ENCODE results near the gene ZFP91.

The ZFP91 gene

DNA sequence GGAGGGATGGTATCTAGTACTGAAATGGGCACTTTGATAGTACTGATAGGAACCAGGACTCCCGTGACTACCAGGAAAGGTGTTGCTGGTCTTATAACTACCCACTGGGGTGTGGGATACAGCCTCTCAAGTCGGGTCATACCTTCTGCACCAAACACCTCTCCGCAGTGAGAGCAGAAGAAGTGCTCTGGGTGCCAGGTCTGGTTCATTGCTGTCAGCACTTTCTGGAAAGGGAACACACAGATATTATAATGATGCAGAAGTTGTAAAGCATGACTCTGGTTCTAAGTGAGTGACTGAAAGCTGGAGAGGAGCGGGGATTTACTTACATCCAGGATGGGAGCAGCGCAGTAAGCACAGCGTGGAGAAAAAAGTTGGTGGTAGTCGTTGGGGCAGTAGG lies 29.2 kb upstream of the ZFP91 start:
- Histone ChIP-seq H3K27me3 (ENCODE audit: insufficient read depth, poor library complexity, severe bottlenecking) (no peaks in the 10 kb centered on the region), H3K4me3 (replicated peaks; ENCODE audit: insufficient read depth, low read length) (no peak overlapping the region), H3K27ac (replicated peaks) (no peak overlapping the region)
- no peak for DNase-seq (ENCODE audit: low read depth in 1 of 2, low spot score in 1 of 2)
- TF ChIP-seq SPI1 (IDR thresholded peaks at IDR 0.05; ENCODE audit: borderline replicate concordance, low read depth) (no peak), GABPA (IDR thresholded peaks at IDR 0.05; ENCODE audit: low read depth) (no peak), POLR2AphosphoS5 (IDR thresholded peaks at IDR 0.05; ENCODE audit: low read depth) (no peak)
- TF ChIP-seq, protein P1, sequence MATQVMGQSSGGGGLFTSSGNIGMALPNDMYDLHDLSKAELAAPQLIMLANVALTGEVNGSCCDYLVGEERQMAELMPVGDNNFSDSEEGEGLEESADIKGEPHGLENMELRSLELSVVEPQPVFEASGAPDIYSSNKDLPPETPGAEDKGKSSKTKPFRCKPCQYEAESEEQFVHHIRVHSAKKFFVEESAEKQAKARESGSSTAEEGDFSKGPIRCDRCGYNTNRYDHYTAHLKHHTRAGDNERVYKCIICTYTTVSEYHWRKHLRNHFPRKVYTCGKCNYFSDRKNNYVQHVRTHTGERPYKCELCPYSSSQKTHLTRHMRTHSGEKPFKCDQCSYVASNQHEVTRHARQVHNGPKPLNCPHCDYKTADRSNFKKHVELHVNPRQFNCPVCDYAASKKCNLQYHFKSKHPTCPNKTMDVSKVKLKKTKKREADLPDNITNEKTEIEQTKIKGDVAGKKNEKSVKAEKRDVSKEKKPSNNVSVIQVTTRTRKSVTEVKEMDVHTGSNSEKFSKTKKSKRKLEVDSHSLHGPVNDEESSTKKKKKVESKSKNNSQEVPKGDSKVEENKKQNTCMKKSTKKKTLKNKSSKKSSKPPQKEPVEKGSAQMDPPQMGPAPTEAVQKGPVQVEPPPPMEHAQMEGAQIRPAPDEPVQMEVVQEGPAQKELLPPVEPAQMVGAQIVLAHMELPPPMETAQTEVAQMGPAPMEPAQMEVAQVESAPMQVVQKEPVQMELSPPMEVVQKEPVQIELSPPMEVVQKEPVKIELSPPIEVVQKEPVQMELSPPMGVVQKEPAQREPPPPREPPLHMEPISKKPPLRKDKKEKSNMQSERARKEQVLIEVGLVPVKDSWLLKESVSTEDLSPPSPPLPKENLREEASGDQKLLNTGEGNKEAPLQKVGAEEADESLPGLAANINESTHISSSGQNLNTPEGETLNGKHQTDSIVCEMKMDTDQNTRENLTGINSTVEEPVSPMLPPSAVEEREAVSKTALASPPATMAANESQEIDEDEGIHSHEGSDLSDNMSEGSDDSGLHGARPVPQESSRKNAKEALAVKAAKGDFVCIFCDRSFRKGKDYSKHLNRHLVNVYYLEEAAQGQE (IDR thresholded peaks at IDR 0.05; ENCODE audit: insufficient replicate concordance, low read depth) = no peak
- TF ChIP-seq, protein P2, sequence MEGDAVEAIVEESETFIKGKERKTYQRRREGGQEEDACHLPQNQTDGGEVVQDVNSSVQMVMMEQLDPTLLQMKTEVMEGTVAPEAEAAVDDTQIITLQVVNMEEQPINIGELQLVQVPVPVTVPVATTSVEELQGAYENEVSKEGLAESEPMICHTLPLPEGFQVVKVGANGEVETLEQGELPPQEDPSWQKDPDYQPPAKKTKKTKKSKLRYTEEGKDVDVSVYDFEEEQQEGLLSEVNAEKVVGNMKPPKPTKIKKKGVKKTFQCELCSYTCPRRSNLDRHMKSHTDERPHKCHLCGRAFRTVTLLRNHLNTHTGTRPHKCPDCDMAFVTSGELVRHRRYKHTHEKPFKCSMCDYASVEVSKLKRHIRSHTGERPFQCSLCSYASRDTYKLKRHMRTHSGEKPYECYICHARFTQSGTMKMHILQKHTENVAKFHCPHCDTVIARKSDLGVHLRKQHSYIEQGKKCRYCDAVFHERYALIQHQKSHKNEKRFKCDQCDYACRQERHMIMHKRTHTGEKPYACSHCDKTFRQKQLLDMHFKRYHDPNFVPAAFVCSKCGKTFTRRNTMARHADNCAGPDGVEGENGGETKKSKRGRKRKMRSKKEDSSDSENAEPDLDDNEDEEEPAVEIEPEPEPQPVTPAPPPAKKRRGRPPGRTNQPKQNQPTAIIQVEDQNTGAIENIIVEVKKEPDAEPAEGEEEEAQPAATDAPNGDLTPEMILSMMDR (IDR thresholded peaks at IDR 0.05; ENCODE audit: insufficient read depth, low read length) = no peak

DNA sequence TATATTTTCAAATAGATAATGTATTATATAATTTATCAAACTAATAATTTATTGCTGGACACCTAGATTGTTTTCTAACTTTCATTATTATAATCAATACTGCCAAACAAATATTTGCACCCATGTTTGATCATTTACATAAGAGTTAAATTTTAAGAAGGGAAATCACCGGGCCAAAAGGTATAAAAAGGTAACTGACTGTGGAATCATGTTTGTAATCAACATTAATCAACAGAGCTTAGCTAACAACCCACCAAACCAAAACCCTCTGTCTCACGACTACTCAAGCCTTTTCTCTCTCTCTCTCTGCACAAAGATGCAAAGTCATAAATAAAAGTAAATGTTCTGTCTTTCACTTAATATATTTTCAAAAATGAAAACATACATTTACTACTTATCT lies 18.0 kb upstream of the ZFP91 start:
- Histone ChIP-seq H3K4me3 (replicated peaks; ENCODE audit: insufficient read depth, low read length) (no peak overlapping the region), H3K27me3 (ENCODE audit: insufficient read depth, poor library complexity, severe bottlenecking) (no peaks in the 10 kb centered on the region), H3K27ac (replicated peaks) (no peak overlapping the region)
- TF ChIP-seq, protein P2 (IDR thresholded peaks at IDR 0.05; ENCODE audit: insufficient read depth, low read length) = no peak
- TF ChIP-seq, protein P1 (IDR thresholded peaks at IDR 0.05; ENCODE audit: insufficient replicate concordance, low read depth) = no peak
- TF ChIP-seq POLR2AphosphoS5 (IDR thresholded peaks at IDR 0.05; ENCODE audit: low read depth) = no peak
- TF ChIP-seq SPI1 (IDR thresholded peaks at IDR 0.05; ENCODE audit: borderline replicate concordance, low read depth) = no peak
- TF ChIP-seq GABPA (IDR thresholded peaks at IDR 0.05; ENCODE audit: low read depth) = no peak
- DNase-seq (ENCODE audit: low read depth in 1 of 2, low spot score in 1 of 2) = no peak

DNA sequence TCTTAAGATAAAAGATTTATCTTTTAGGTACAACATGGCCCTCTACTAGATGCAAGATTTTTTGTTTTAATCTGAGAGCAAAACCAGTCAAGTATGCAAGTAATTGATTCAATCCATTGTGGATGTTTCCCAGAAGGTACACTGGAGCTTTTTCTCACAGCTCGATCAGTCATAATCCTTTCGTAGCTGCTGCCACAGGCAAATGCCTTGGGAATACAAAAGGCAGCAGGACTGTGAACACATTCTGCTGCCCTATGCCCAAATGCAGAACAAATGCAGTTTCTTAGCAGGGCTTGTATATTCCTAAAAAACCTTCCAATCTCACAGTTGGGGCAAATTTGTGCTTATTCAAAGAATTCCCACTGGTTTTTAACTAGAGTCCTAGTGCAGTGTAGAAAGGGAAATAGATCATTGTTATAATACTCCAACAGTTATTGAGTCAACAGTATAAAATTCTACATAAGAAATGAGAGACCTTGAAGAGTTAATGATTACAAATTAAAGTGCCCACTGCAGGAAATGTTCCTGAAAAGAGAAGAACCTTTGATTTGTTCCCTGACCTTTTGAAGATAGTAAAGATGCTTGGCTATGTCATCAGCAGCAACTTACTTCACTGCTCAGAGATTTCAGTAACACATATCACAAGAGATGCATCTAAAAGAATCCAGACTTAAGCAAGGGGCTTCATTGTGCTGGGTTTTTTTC lies 17.3 kb upstream of the ZFP91 start:
- Histone ChIP-seq H3K27me3 (ENCODE audit: insufficient read depth, poor library complexity, severe bottlenecking) (no peaks in the 10 kb centered on the region), H3K27ac (replicated peaks) (no peak overlapping the region), H3K4me3 (replicated peaks; ENCODE audit: insufficient read depth, low read length) (no peak overlapping the region)
- no peak for DNase-seq (ENCODE audit: low read depth in 1 of 2, low spot score in 1 of 2)
- TF ChIP-seq GABPA (IDR thresholded peaks at IDR 0.05; ENCODE audit: low read depth) (no peak), POLR2AphosphoS5 (IDR thresholded peaks at IDR 0.05; ENCODE audit: low read depth) (no peak), SPI1 (IDR thresholded peaks at IDR 0.05; ENCODE audit: borderline replicate concordance, low read depth) (no peak)
- TF ChIP-seq, protein P2 (IDR thresholded peaks at IDR 0.05; ENCODE audit: insufficient read depth, low read length) = no peak
- TF ChIP-seq, protein P1 (IDR thresholded peaks at IDR 0.05; ENCODE audit: insufficient replicate concordance, low read depth) = no peak

Data from HL-60 (cell line).